Hematopoietic multipotent progenitor cell treated with erythropoietin and hydrocortisone succinate and interleukin-3 and kit ligand, for 15 days (in vitro differentiated cells): ENCODE data around the gene NEK10.

ENCODE experiments used
- DNase-seq: peaks from one replicate; pipeline ENCODE4 v3.0.0-alpha.2; 2015; ENCODE audit warnings: low spot score

The NEK10 gene

DNA sequence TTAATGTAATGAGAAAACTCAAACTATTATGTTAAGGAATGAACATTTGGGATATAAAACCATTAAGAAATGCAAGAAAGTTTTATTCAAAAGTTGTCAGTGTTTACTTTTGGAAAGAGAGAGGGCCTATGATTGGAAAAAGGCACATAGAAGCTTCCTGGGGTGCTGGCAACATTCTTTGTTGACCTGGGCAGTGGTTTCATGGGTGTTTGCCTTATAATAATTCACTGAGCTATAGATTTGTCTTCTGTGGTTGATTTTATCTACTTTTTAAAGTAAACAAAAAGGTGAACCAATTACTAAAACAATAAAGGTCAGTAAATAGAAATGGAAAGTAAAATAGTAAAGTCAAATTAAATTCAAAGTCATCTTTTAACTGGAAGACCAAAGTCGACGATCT lies 308.8 kb downstream of the NEK10 start:
- DNase-seq, result no peak
